AG08396 (cell line): ENCODE measurements around the gene TBL1X.
A peak's percentile ranks its signal among the peaks of the same experiment; 100 is the strongest.

Experiments used
- DNase-seq: peaks from one replicate; pipeline ENCODE4 v3.0.0; 2012; ENCODE audit warnings: low spot score, mixed read lengths

TBL1X gene

DNA sequence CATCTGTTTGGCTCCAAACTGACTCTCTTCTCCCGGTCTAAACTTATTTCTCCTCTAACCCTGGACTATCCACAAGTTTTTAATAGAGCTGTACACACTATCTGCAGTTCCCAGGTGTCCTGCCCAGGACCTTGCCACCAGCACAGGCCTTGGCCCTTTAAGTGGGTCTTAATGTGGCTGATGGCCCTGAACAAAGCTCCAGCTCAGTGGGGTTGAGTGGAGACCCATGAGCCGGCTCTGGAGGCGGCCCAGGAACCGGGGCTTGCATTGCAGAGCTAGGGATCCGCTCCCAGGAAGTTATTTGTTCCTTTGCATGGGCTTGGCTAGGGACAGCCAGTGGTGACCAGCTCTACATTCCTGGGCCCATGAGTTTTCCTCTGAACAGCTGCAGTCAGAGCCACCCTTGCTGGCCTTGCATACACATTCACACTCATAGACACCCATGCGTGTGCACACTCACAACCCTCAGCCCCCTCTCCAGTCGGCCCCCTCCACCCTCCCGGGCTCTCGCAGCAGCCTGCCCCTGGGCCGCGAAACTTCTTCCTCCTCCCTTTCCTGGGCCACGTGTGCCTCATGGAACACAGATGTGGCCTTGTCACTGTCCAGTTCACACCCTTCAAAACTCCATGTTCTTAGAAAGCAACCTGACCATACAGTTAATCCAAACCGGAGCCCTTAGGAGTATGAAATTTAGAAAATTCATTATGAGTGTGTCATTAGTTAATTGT lies 242.6 kb downstream of the TBL1X start:
- DNase-seq, result peak; percentile 15

DNA sequence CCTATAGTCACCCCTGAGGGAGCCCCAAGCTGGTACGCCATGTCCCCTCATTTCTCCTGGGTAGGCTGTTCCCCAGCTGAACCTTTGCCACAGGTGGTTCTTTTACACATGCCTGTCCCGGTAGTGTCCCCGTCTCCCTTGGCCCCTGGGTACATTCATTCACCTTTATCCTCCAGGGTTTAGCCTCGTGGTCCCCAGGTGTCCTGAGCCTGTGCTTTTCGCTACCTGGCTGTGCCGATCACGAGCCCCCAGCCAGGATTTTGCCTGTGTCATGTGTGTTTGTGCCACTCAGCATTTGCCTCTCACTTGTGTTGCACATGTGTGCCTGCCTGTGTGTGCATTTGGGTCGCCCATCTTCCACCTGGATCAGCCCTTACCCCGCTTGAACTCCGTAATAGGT lies 243.2 kb downstream of the TBL1X start:
- no peak for DNase-seq

DNA sequence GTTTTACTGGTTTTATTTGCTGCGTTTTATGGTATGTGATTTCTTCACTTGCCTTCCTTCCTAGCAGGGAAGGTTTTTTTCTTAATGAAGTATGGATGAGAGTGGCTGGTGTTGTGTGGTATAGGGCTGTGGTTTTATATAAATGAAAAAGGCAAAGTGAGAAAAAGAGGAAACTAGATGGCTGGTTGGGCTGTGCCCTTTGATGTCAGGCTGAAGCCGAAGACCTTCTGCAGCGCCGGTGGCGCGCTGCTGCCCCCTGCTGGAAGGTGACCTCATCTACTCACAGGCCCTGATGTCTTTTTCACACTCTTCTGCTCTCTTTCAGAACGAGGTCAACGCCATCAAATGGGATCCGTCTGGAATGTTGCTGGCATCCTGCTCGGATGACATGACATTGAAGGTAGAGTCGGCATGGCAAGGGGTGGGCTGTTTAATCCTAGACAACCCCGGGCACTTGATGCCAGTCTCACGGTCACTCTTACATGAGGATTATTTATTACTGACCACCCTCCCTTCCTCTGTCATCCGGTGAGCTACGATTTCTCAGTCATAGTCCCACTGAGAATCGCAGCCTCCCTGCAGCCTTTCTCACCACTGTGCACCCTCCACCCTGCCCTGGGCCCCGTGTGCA lies 244.2 kb downstream of the TBL1X start:
- DNase-seq, result peak; percentile 76

DNA sequence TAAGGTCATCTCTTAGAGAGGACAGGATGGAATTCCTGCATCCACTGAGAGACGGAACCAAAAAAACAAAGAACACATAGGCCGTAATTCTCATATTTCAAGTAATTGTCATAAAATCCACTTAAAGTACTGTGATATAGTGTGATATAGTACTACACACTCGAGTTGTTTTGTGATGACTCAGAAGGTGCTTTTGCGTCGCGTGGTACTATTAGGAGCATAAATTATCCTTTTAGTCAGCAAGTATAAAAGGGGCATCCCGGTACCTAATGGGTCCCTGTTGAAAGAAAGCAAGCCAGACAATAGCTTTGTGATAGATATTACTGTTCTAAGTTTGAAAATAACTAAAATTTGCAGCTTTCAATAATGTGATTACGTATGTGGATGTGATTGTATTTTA lies 245.5 kb downstream of the TBL1X start:
- no peak for DNase-seq

DNA sequence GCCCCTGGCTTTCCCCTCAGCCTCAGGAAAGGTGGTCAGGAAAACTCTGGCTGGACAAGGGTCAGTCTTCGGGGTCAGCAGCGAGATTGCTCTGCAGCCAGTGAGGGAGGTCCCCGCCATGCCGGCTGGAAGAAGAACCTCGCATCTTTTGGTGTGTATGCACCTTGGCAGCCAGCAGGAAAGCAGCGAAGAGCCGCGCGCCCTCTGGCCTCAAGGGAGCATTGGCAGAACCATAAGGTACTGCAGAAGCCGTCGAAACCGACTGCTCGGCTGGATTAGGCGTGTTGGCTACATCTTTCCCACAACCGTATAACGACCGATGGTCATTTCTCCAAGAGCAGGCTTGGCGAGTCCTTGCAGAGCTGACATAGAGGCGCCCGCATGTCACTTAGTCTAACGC lies 252.5 kb downstream of the TBL1X start:
- no peak for DNase-seq

DNA sequence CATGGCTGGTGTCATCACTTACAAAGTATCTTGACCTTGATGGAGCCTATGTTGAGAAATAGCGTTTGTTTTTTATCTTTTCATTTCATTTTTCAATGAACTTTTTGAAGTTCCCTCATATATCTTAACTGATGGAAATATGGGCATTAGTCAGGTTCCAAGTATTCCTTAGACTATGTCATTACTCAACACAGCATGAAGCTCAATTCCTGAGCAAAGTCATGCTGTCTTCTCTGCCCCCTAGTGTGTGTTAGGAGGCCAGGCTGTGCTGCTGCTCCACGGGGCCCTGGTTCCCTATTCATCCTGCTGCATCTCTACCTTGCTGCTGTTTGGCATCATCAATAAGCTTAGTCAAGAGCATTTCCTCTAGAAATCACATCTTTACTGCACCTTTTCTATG lies 259.9 kb downstream of the TBL1X start:
- DNase-seq, result no peak

DNA sequence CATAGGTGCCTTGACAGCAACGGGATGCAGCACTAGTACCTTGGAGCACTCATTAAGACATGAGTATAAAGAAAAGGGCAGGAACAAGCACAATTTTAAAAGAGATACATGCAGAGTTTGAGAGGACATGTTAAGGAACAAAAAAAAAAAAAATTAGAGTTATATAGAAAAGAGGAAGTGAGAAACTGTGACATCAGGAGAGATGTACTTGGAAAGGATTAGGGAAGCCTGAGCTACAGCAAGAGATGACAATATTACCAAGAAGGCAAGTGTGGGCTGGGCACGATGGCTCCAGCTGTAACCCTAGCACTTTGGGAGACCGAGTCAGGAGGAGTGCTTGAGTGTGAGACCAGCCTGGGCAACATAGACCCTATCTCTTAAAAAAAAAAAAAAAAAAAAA lies 263.4 kb downstream of the TBL1X start:
- no peak for DNase-seq

DNA sequence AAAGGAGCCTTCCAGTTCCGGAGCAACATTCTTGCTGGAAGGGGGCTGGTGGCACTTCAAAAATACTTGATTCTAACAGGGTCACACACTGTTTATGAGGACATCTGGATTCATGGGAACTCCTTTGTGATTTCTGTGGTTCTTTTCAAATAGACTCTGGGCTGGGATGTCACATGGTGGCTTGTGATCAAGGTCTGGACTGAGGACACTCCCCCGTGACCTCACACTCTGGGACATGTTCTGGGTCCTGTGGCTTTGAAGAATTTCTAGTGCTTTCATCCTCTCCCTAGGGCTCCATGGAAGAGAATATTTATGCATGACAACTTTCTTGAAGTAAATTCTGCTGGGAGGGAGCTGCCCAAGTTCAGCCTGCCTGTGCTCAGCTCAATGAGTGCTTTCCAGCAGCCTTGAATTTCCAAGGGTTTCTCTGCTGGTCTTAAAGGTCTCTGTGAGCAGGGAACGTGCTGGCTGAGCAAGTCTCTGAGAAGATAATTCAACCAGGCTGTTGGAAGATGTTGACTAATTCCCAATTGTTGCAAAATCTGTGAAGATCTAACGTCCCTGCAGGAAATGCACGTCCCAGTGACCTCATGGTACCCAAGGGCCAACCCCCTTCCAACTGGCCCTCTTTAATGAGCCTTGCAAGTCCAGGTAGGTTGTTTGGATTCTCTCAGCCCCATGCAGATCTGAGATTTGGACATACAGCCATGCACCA lies 264.5 kb downstream of the TBL1X start:
- DNase-seq, result no peak

DNA sequence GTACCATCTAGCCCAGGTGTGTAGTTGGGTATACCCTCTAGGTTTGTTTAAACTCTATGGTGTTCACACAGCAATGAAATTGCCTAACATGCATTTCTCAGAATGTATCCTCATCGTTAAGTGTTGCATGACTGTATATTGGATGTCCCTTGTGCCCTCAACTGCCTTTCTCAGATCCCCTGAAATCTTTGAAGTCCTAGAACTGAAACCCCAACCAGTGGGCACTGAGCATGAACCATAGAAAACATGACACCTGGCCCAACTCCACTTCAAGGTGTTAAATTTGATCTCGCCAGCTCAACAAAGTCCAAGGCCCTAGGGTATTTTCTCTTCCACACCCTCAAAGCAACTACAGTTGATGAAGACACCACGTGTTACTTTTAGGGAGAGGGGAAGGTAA lies 265.2 kb downstream of the TBL1X start:
- no peak for DNase-seq

DNA sequence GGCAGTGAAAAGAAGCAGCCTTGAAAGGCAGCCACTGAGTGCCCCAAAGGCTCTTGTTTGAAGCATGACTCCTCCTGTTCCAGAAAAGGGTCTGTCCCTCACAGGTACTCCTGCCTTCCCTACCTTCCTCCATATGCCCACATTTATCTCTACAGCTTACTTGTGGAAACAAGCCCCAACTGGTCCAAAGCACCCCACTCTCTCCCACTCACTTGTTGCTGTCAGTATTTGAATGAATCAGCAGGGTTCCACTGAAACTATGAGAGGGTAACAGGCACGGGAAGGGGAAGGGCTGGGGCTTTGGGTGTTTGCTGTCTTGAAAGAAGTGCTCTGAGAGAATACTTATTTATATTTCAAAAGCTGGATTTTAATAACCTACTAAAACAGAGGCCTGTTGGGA lies 265.9 kb downstream of the TBL1X start:
- DNase-seq, result no peak

DNA sequence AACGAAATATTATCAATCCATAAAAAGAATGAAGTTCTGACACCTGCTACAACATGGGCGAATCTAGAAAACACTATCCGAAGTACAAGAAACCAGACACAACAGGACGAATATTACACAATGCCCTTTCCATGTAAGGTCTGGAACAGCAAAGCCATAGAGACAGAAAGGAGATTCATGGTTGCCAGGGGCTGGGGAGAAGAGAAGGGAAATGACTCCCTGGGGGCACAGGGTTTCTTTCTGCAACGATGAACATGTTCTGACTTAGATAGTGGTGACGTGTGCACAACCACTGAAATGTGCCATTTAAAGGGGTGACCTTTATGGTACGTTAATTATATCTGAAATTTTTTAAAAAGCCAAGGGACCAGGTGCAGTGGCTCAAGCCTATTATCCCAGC lies 272.5 kb downstream of the TBL1X start:
- no peak for DNase-seq

DNA sequence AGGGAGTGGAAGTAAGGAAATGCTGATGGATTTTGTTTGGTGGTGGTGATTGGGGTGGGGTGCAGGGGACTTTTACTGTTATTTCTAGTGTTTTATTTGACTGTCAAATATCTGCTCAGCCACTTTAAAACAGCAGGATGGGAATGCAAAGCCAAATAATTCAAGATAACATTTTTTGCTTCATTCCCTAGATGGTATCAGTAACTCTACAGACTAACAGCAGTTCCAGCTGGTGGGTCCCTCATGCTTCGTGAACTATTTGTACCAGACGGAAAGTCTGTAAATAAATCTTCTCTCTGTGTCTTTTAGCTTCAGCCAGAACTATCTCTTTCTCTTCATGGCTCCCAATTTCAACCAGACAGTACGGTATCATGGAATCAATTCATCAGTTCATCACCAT lies 273.3 kb downstream of the TBL1X start:
- no peak for DNase-seq

DNA sequence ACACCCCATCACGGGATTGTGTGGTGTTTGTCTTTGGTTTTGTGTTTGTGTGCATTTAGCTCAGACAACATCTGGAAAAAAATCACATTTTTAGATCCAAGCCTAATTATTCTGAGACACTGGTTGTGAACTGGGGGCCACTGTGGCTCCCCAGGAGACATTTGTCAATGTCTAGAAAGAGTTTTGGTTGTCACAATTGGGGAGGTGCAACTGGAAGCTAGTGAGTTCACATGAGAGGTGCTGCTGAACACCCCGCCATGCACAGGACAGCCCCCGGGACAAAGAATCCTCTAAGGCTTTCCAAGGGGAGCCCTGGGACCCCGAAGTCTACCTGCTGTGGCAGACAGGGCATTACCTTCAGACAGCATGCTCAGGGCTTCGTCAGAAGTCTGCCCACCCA lies 274.3 kb downstream of the TBL1X start:
- no peak for DNase-seq

DNA sequence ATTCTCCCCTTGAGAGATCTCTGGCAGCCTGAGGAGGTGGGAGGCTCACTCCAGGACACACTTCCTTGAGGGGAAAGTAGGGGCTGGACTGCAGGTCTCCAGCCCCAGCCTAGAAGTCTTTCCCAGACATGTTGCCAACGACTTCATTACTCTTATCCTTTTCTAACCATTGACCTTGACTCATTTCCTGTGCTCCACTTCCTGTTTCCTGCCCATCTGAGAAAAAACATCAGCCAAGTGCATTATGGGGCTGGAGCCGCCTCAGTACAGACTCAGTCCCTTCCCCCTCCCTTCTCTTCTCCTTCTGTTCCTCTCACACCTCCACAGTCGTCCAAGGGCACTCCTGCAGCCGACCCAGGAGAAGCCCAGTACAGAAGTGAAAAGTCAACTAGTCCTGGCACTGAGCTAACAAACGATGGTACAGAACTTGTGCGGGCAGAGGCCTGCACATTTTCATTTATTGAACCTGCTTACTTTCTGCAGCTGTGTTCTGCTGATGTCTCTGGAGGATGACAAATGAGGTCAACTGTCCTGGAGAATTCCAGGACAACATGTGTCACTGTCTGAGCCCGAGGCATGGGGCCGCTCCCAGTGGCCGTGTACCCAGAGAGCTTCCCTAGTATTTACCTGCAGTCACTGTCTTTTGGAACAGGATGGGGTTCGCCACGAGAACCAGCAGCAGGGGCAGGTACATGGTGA lies 280.7 kb downstream of the TBL1X start:
- no peak for DNase-seq

DNA sequence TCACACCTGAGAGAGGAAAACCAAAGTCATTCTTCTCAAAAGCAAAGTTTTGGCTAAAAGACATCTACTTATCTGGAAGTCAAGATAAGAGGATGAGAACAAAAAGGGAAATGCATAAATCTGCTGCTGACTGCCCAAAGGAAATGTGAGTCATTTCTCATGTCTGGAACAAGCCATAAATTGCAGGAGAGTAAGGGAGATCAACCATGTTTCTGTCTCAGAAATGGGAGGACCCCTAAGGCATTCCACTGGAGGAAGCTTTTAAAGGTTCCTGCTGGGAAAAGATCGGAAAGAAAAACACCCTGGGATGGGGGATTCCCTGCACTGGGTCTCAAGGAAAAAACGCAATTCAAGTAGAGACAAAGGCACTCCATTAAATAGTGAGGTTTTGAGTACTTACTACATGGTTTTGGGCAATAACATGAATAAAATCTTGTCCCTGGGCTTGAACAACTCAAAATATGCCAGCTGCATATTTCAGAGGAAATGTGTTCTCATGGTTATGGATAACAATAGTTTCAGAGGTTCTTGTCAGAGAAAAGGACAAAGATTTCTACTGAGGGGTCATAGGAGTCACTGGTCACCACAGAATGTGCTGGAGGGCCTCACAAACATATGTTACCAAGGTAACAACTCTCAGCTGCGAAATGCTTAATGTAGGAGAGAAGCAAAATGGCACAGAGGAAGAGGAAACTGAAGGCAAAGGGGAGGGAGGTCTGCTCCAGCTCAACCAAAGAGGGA lies 281.5 kb downstream of the TBL1X start:
- no peak for DNase-seq

DNA sequence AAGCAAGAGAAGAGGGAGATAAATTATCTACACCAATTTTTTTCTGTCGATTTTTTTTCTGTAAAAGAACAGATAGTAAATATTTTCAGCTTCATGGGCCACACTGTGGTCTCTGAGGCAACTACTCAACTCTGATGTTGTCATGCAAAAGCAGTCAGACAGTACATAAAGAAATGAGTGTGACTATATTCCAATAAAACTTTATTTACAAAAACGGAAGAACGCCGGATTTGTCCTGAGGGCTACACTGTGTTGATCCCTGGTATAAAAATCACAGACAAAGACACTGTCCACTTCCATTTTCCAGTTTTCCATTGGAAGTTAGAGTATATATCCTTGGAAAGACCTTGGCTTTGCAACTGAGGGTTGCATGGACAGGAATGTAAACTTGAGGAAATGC lies 282.8 kb downstream of the TBL1X start:
- no peak for DNase-seq

DNA sequence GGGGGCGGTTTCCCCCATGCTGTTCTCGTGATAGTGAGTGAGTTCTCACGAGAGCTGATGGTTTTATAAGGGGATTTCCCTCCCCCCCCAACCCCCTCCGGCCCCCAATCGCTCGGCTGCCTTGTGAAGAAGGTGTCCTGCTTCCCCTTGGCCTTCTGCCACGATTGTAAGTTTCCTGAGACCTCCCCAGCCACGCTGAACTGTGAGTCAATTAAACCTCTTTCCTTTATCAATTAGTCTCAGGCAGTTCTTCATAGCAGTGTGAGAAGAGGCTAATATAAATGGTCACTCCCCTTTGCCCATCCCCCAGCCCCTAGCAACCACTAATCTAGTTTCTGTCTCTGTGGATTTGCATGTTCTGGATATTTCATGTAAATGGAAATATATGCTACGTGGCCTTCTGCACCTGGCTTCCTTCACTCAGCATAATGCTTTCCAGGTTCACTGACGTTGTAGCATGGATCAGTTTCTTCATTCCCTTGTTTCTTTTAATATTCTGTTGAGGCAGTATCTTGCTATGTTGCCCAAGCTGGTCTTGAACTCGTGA lies 284.4 kb downstream of the TBL1X start:
- DNase-seq, result no peak

DNA sequence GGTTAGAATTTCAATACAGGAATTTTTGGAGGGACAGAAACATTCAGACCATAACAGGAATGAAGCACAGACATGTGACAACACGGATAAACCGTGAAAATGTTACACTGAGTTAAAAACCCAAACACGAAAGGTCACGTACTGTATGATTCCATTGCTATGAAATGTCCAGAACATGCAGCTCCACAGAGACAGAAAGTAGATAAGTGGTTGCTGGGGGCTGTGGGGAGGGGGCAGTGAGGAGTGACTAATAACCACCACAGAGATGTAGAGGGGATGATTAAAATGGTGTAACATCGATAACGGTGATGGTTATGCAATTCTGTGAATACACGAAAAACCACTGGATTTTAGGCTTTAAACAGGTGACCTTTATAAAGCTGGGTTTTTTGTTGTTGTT lies 292.5 kb downstream of the TBL1X start:
- no peak for DNase-seq

DNA sequence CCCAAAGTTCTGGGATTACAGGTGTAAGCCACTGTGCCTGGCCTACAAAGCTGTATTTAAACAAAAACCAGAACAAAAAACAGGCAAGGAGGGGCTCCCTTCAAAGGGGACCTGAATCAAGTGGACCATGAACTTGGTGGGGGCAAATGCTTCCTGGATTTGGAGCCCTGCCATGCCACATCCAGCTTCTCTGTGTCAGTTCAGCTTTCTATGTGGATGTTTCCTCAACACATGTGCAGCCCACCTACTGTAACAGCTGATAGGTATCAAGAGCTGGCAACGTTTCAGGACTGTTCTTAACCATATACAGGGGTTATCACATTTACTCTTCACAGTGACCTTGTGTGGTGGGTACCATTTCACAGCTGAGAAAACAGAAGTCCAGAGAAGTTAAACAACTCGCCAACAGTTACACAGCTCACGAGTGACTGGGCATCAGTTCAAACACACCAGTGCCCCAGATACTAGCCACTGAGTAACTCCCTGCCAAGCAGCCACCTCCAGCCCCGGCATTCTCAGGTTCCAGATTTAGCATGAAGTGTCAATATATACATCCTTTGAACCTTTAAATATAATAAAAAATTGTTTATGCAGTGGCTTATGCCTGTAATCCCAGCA lies 293.3 kb downstream of the TBL1X start:
- no peak for DNase-seq

DNA sequence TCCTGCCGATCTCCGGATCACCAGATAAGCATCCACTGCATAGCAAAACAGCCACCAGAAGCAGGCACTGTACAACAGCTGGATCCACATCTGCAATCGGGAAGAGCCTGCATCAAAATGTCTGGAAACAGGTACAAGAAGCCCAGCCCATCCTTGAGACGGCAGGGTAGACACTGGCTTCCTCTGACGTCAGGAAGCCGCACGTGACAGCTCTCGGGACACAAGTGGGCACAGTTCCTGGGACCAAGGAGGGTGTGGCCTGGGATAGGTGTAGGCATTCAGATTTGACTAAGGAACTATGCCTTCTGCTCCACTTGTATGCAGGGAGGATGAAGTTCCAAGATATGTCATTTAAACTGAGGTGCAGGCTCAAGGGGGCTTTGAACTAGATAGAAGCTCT lies 294.5 kb downstream of the TBL1X start:
- no peak for DNase-seq

DNA sequence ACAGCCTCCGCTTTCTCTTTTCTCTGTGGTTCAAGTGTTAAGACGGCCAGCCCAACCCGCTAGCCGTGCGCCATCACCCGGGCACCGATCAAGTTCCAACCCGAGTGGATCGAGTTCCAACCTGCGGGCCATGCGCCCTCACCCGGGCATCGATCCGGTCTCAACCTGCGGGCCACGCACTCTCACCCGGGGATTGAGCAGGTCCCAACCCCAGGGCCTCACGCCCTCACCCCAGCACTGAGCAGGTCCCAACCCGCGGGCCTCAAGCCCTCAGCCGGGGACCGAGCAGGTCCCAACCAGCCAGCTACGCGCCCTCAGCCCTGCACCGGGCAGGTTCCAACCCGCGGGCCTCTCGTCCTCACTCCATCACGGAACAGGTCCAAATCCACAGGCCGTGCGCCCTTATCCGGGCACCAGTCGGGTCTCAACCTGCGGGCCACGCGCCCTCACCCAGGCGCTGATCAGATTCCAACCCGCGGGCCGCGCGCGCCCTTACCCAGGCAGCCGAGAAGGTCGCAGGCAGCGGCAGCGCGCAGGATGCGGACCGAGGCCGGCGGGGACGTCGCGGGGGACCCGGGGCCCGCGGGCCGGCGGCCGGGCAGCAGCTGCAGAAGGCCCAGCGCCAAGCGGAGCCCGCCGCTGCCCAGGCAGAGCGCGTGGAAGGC lies 300.3 kb downstream of the TBL1X start:
- no peak for DNase-seq
